Endothelial cell of umbilical vein (primary cell): ENCODE results near the gene SLC47A2. TPM values are rescaled to one million over a fixed set of nuclear protein-coding genes. Genes with fewer than 3 reads are reported as not detected.

Experiments used
- BruUV-seq: library from RNA; stranded (reverse); fragments of 400-500 nt; replicated peaks from 2 replicates; lab custom pipeline; 2021; lab: Mats Ljungman, UMichigan
- CTCF ChIA-PET: fragments of 300-600, 350-600 bp; sonication (Branson Sonifier 250); formaldehyde crosslinking; loops from one replicate; lab custom pipeline; 2021; ENCODE audit warnings: antibody characterized with exemption, inconsistent platforms; lab: Charles Lee
- POLR2A ChIA-PET: fragments of 300-600, 350-600 bp; sonication (Branson Sonifier 250); formaldehyde crosslinking; loops from one replicate; lab custom pipeline; 2021; ENCODE audit warnings: antibody characterized with exemption, inconsistent platforms; lab: Charles Lee
- DNase-seq: peaks from one replicate; pipeline ENCODE4 v3.0.0-alpha.2; 2011; ENCODE audit warnings: low read depth, low spot score
- FAIRE-seq: peaks from 2 replicates; lab custom pipeline; 2011; peaks lifted over from hg19 to GRCh38; lab: Jason Lieb, UNC
- H2AFZ ChIP-seq: 2 replicates; pipeline ENCODE4 v1.6.0; 2012; ENCODE audit warnings: low read depth, low read length, control low read depth, inconsistent platforms
- H3K27ac ChIP-seq: 2 replicates; pipeline ENCODE4 v1.5.1; 2011; ENCODE audit warnings: low read depth, mild to moderate bottlenecking, control low read depth, low read length, moderate library complexity; ENCODE audit not compliant: insufficient read depth
- H3K27me3 ChIP-seq, 2 experiments: 2 replicates each; pipeline versions ENCODE4 v1.6.0 to v1.6.1; 2011; ENCODE audit warnings: low read length in 2 of 2, mixed read lengths in 1 of 2; ENCODE audit not compliant: control insufficient read depth in 2 of 2, insufficient read depth in 2 of 2
- H3K36me3 ChIP-seq, 2 experiments: 2 replicates in 1 of 2; 3 replicates in 1 of 2; pipeline ENCODE4 v1.5.1; 2011; ENCODE audit warnings: low read length in 2 of 2, mild to moderate bottlenecking in 1 of 2, moderate library complexity in 1 of 2; ENCODE audit not compliant: control insufficient read depth in 2 of 2, insufficient read depth in 2 of 2; ENCODE audit errors: extremely low read depth in 1 of 2
- H3K4me1 ChIP-seq: 3 replicates; pipeline ENCODE4 v1.5.1; 2011; ENCODE audit warnings: mild to moderate bottlenecking, low read length; ENCODE audit not compliant: control insufficient read depth, insufficient read depth; ENCODE audit errors: extremely low read depth
- H3K4me2 ChIP-seq: 2 replicates; pipeline ENCODE4 v1.6.1; 2011; ENCODE audit warnings: low read length, control low read depth, mixed read lengths; ENCODE audit not compliant: insufficient read depth
- H3K4me3 ChIP-seq, 3 experiments: fragments of 200-600 bp in 1 of 3; sonication (generic), shearing (Covaris generic) in 1 of 3; replicated peaks in 1 of 3; 2 replicates each; pipeline ENCODE4 v1.5.1; 2011 to 2016; ENCODE audit warnings: control low read depth in 3 of 3, low read length in 3 of 3, mild to moderate bottlenecking in 2 of 3, inconsistent platforms in 1 of 3, low read depth in 1 of 3, moderate library complexity in 1 of 3; ENCODE audit not compliant: insufficient read depth in 1 of 3
- H3K79me2 ChIP-seq: 2 replicates; pipeline ENCODE4 v1.6.0; 2012; ENCODE audit warnings: low read length, inconsistent platforms; ENCODE audit not compliant: control insufficient read depth, insufficient read depth
- H3K9ac ChIP-seq: replicated peaks from 2 replicates; pipeline ENCODE3; 2011; ENCODE audit warnings: low read length, control low read depth; ENCODE audit not compliant: insufficient read depth; ENCODE audit errors: extremely low read depth
- H3K9me1 ChIP-seq: replicated peaks from 3 replicates; pipeline ENCODE4 v1.6.0; 2011; ENCODE audit warnings: mild to moderate bottlenecking, low read length; ENCODE audit not compliant: control insufficient read depth, insufficient read depth; ENCODE audit errors: extremely low read depth
- H3K9me3 ChIP-seq: replicated peaks from 2 replicates; pipeline ENCODE4 v1.5.1; 2012; ENCODE audit warnings: low read length, inconsistent platforms; ENCODE audit not compliant: control insufficient read depth, insufficient read depth
- H4K20me1 ChIP-seq: replicated peaks from 2 replicates; pipeline ENCODE3; 2011; ENCODE audit warnings: mild to moderate bottlenecking, low read length; ENCODE audit not compliant: control insufficient read depth, insufficient read depth; ENCODE audit errors: extremely low read depth
- EZH2 ChIP-seq: IDR thresholded peaks from 2 replicates; pipeline ENCODE4 v1.6.1; 2012; ENCODE audit warnings: borderline replicate concordance, low read depth, mild to moderate bottlenecking, moderate library complexity, low read length, inconsistent platforms; ENCODE audit not compliant: severe bottlenecking
- FOS ChIP-seq: IDR thresholded peaks from 2 replicates; pipeline ENCODE4 v1.6.1; 2011; ENCODE audit warnings: mild to moderate bottlenecking, low read length, moderate library complexity, borderline replicate concordance; ENCODE audit not compliant: insufficient read depth
- GATA2 ChIP-seq: IDR thresholded peaks from 2 replicates; pipeline ENCODE4 v1.7.0; 2011; ENCODE audit warnings: low read depth, mild to moderate bottlenecking, moderate library complexity, mixed read lengths, low read length; ENCODE audit not compliant: insufficient read length, insufficient read depth
- JUN ChIP-seq: IDR thresholded peaks from 2 replicates; pipeline ENCODE4 v1.6.1; 2011; ENCODE audit warnings: borderline replicate concordance, low read depth; ENCODE audit not compliant: insufficient read length, insufficient read depth
- MYC ChIP-seq: IDR thresholded peaks from one replicate; pipeline ENCODE4 v1.6.1; 2011; ENCODE audit warnings: mild to moderate bottlenecking, low read depth, low read length
- POLR2A ChIP-seq: IDR thresholded peaks from 2 replicates; pipeline ENCODE4 v1.6.1; 2012; ENCODE audit warnings: low read depth, mild to moderate bottlenecking, control low read depth, low read length
- POLR2AphosphoS5 ChIP-seq: IDR thresholded peaks from 2 replicates; pipeline ENCODE4 v1.6.1; 2012; ENCODE audit warnings: low read depth, mild to moderate bottlenecking, control low read depth, low read length, moderate library complexity; ENCODE audit not compliant: insufficient read depth
- dilution Hi-C: fragments of 300-500 bp; cut with MboI; formaldehyde crosslinking; loops from one replicate; pipeline ENCODE4 v1.15.0; 2019; ENCODE audit warnings: low sequenced_read_pairs; ENCODE audit not compliant: extremely low pct_ligation_motif_present
- intact Hi-C: fragments of 100-400 bp; cut with micrococcal nuclease; formaldehyde crosslinking; loops from one replicate; pipeline ENCODE4 v1.10.0; 2022
- polyA plus RNA-seq, 4 experiments: library from polyadenylated mRNA; depleted of rRNA in 3 of 4; stranded (reverse) in 3 of 4; unstranded in 1 of 4; fragments of >200 nt; gene quantifications; 2 replicates each; pipeline versions ENCODE4 v1.2.1 to v1.2.3, GENCODE V29; 2011 to 2012; ENCODE audit warnings: missing spikeins in 1 of 4
- total RNA-seq: library from RNA; stranded (reverse); gene quantifications from 2 replicates; pipeline ENCODE4 v1.2.3, GENCODE V29; 2021
- TF ChIP-seq, protein P1 (sequence below), 2 donors: IDR thresholded peaks; 1 replicate in 1 of 2; 2 replicates in 1 of 2; pipeline ENCODE4 v1.5.1; 2011; ENCODE audit warnings: low read length in 2 of 2, mild to moderate bottlenecking in 2 of 2, moderate library complexity in 2 of 2, control low read depth in 1 of 2, inconsistent platforms in 1 of 2, low read depth in 1 of 2; ENCODE audit not compliant: insufficient read depth in 1 of 2; ENCODE audit errors: extremely low read depth in 1 of 2
- TF ChIP-seq, protein P2 (sequence below): IDR thresholded peaks from 2 replicates; pipeline ENCODE4 v1.6.1; 2011; ENCODE audit not compliant: insufficient read depth, insufficient read length

SLC47A2 gene
- total and polyA plus RNA-seq, 2 donors (not counting 3 experiments of a cell fraction or from before 2014, with no cell fraction given), result not detected

DNA sequence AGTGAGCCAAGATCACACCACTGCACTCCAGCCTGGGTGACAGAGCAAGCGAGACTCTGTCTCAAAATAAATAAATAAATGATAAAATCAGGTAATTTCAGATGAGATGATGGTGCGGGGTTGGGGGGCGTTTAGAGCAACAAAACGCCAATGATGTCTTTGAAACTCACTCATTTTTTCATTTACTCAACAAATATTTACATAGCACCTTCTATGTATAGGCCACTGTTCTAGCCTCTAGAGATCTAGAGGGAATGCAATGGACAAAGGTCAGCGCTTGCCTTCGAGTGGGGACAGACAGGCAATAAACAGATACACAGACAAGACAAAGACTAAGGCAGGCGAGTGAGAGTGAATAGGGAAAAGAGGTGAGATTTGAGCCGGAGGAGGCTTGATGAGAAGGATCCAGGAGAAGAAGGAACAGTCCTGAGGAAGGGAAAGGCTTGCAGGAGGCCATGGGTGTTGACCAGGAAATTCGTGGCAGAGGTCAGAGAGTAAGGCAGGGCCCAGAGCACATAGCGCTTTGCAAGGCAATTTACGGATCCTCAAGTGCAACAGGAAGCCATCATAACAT, 17.7 kb upstream of the SLC47A2 start:
- intact Hi-C loops, result no loop called here
- CTCF ChIA-PET, result interaction anchor here (1.3 to 3.8 kb wide), 2 partner anchors 11 to 28 kb away, joined by 6 to 11 read pairs; no protein-coding TSS in a partner anchor
- Histone ChIP-seq H3K9me1 (no peaks in the 10 kb centered on the region), H3K27ac (no peak overlapping the region), H3K36me3 (no peaks in the 10 kb centered on the region), H3K4me3 (no peak overlapping the region), H2AFZ (no peak overlapping the region), H3K9me3 (no peaks in the 10 kb centered on the region), H3K79me2 (no peaks in the 10 kb centered on the region), H3K27me3 (no peaks in the 10 kb centered on the region), H3K4me2 (no peak overlapping the region), H3K9ac (no peak overlapping the region), H4K20me1 (no peaks in the 10 kb centered on the region), H3K4me1 (no peaks in the 10 kb centered on the region)
- no peak for DNase-seq
- no peak for TF ChIP-seq JUN
- TF ChIP-seq EZH2, result no peak
- TF ChIP-seq POLR2A, result no peak
- no TSS peak for BruUV-seq
- FAIRE-seq, result no peak
- POLR2A ChIA-PET, result no interaction called here
- dilution Hi-C loops, result no loop called here

DNA sequence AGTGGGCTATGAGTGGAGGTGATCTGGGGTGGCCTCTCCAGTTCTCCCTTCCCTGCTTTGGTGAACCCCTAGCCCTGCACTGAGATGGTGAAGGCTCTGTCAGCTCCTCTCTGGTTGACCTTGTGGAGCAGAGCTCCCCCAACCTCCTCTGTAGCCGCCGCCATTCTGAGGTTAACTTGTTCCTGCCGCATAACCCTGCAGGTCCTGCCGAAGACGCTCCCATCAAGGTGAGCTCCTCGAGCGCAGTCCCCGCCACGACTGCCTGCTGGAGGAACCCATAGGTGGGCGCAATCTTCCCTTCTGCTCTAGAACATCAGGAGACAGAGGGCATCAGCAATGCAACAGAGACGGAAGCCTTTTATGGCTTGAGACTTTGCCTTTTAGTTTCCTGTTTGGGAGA, 15.2 kb upstream of the SLC47A2 start:
- no peaks in the 10 kb centered on the region for H3K36me3 ChIP-seq
- no peak overlapping the region for H3K27ac ChIP-seq
- POLR2A ChIA-PET, result no interaction called here
- DNase-seq (no peak), FAIRE-seq (no peak)
- no peaks in the 10 kb centered on the region for H3K27me3 ChIP-seq
- H3K9me3 ChIP-seq, result no peaks in the 10 kb centered on the region
- dilution Hi-C loops, result no loop called here
- no peak overlapping the region for H3K4me2 ChIP-seq
- H3K4me3 ChIP-seq, result no peak overlapping the region
- no TSS peak for BruUV-seq
- no peak for TF ChIP-seq JUN
- no peak for TF ChIP-seq EZH2
- TF ChIP-seq POLR2AphosphoS5, result no peak
- no peak for TF ChIP-seq GATA2
- TF ChIP-seq, protein P1, sequence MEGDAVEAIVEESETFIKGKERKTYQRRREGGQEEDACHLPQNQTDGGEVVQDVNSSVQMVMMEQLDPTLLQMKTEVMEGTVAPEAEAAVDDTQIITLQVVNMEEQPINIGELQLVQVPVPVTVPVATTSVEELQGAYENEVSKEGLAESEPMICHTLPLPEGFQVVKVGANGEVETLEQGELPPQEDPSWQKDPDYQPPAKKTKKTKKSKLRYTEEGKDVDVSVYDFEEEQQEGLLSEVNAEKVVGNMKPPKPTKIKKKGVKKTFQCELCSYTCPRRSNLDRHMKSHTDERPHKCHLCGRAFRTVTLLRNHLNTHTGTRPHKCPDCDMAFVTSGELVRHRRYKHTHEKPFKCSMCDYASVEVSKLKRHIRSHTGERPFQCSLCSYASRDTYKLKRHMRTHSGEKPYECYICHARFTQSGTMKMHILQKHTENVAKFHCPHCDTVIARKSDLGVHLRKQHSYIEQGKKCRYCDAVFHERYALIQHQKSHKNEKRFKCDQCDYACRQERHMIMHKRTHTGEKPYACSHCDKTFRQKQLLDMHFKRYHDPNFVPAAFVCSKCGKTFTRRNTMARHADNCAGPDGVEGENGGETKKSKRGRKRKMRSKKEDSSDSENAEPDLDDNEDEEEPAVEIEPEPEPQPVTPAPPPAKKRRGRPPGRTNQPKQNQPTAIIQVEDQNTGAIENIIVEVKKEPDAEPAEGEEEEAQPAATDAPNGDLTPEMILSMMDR (IDR thresholded peaks at IDR 0.05; ENCODE audit: extremely low read depth in 1 of 2, insufficient read depth in 1 of 2, low read depth in 1 of 2, low read length in 2 of 2), result no peak
- TF ChIP-seq MYC, result no peak
- TF ChIP-seq FOS, result no peak
- TF ChIP-seq, protein P2, sequence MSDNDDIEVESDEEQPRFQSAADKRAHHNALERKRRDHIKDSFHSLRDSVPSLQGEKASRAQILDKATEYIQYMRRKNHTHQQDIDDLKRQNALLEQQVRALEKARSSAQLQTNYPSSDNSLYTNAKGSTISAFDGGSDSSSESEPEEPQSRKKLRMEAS, result no peak
- no peak overlapping the region for H2AFZ ChIP-seq
- H3K4me1 ChIP-seq, result peaks cover 8% of the 10 kb centered on the region
- no peaks in the 10 kb centered on the region for H3K9me1 ChIP-seq
- H3K79me2 ChIP-seq, result no peaks in the 10 kb centered on the region
- CTCF ChIA-PET, result interaction anchor here (2.0 kb wide), 1 partner anchor 31 kb away, joined by 5 read pairs; no protein-coding TSS in a partner anchor
- intact Hi-C loops, result no loop called here
- no peak overlapping the region for H3K9ac ChIP-seq
- H4K20me1 ChIP-seq, result no peaks in the 10 kb centered on the region
